Bone marrow (tissue), 2 donors: ENCODE measurements around the gene ADGRG3.
"Not testable (repeated sequence)": the region's sequence is repeated elsewhere in the genome, so short reads cannot be mapped to it uniquely, and the experiment has no call there.

ENCODE experiments used
- DNase-seq, 2 donors: peaks; one replicate each; lab custom pipeline; 2025; lab: John Stamatoyannopoulos, UW

Gene ADGRG3

DNA sequence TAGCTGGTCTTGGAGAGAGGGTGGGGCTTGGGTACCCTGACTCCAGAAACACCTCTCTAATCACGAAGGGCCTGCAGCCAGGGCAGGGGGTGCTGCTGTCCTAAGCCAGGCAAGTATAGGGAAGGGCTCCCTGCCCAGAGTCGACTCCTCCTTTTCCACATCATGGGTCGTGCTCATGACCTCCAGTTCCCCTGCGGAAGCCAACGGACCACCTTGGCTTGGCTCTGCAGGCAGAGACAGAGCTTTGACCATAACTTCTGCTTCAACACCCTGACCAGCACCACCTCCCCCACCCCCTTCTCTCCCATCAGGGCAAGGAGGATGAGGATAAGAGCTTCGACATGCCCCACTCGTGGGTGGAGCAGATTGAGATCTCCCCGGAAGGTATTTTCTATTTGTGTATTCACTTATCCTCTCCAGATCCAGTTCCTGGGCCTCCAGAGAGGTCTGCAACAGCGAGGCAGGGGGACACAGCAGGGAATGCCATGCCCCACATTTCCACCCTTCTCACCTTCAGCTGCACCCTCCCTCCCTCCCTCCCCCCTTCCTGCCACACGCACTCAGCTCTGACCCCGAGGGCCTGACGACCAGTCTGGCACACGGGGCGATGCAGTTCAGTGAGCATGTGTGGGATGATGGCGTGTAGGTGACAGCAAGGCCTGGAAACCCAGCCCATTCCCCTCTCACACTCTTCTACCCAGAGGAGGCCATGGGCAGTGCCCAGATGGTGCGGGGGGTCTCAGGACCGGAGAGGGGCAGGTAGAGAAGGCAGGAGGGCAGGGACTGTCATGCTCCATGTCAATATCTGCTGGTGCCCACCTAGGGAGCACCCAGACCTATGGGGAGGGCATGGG is 53.5 kb downstream of the ADGRG3 start:
- DNase-seq, result no peak

DNA sequence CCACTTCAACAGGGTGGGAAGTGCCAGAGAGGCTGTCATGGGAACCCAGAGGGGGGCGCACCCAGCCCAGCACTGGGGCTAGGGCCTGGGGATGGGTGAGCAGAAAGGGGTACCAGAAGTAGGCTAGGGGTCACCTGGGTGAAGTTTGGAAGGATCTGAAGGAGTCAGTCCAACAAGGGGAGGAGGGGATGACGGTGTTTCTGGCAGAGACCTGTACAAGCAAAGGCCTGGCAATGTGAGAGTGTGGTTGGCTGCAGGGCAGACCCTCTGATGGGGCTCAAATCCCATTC is 54.0 kb downstream of the ADGRG3 start:
- DNase-seq, result no peak

DNA sequence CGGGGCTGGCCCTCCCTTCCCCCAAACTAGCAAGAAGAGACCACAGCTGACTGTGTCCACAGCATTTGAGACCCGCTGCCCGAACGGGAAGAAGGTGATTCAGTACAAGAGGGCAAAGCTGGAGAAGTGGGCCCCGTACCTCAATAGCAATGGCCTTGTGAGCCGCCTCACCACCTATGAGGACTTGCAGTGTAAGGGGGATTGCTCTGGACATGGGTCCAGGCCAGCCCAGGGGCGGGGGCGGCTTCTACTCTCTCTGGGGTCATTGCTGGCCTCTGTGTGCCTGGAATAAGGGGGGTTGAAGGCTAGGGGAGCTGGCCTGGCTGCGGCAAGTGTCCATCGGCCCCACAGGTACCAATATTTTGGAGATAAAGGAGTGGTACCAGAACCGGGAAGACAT is 54.5 kb downstream of the ADGRG3 start:
- DNase-seq, result no peak

DNA sequence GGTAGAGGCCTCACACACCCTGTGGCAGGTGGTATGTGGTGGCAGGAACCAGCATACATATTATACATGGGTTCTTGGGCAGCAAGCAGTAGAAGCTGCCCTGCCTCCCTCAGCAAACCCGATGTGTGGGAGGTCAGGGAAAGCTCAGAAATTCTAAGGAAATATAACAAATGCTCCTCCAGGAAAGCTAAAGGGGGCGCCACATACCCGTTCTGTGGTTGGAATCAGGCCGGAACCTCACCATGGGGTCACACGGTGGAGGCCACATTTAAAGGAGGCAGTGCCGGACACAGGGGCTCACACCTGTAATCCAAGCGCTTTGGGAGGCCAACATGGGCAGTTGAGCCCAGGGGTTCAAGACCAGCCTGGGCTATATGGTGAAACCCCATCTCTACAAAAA is 55.1 kb downstream of the ADGRG3 start:
- no peak for DNase-seq

DNA sequence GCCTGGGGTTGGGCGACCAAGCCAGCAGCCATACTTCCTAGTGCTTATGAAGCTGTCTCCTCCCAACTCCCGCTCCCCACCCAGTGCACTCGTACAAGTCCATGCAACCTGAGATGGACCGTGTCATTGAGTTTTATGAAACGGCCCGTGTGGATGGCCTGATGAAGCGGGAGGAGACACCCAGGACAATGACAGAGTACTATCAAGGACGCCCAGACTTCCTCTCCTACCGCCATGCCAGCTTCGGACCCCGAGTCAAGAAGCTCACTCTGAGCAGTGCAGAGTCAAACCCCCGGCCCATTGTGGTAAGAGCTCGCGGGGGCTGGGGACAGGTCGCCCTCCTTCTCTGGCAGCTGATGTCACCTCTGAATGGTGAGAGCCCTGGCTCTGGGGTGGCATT is 56.4 kb downstream of the ADGRG3 start:
- DNase-seq, result no peak

DNA sequence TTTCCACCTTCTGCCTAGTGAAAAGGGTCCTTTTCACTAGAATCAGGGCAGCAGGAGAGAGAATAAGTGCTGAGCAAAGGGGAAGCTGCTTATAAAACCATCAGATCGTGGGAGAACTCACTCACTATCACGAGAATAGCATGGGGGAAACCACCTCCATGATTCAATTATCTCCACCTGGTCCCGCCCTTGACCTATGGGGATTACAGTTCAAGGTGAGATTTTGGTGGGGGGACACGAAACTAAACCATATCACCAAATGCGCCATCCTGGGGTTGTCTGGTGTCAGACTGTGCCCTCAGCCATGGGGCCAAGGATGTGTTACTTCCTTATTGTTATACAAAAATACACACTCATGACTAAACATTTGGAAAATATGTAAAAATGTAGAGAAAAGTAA is 57.0 kb downstream of the ADGRG3 start:
- DNase-seq, result no peak

DNA sequence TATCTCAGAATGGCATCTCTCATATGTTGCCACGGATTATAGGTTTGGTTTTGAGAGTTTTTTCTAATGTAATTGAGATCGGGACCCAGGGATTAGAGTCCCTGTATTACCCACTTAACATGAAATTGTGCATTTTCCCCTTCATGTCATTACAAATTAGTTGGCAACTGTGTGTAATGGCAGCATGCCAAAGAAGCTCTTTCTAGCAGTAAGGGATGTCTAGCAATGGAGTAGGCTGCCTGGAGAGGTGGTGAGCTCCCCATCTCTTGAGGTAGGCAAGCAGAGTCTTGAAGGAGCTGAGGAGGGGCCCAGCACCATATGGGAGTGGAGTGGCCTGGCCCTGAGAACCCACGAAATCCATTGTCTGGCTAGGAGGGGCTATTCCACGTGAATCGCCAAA is 57.4 kb downstream of the ADGRG3 start:
- no peak for DNase-seq

DNA sequence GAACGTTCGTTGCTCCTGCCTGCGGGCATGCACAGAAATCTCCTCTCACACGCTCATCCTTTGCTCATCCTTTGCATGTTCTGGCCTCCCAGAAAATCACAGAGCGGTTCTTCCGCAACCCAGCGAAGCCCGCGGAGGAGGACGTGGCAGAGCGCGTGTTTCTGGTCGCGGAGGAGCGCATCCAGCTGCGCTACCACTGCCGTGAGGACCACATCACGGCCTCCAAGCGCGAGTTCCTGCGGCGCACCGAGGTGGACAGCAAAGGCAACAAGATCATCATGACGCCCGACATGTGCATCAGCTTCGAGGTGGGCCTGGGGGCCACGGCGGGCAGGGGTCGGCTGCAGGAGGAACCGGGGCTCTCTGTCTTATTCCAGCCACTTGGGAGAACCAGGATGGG is 57.9 kb downstream of the ADGRG3 start:
- DNase-seq, result no peak

DNA sequence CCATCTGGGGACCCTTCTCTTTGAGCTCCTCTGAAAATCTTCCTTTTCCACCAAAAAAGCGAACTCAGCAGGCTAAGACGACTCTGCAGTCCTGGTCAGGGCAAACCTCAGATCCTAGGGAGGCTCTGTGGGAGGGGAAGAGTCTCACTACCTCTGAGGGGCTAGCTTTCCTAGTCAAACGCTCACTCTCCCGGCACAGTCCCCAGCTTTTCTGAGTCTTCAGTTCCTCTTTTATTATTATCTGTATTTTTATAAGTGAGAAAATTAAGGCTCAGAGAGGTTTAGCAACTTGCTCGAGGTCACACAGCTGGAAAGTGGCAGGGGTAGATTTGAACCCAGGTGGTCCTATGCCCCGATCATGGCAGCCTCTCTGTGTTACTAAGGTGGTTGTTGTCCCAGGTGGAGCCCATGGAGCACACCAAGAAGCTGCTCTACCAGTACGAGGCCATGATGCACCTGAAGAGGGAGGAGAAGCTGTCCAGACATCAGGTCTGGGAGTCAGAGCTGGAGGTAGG is 58.4 kb downstream of the ADGRG3 start:
- DNase-seq, result no peak

DNA sequence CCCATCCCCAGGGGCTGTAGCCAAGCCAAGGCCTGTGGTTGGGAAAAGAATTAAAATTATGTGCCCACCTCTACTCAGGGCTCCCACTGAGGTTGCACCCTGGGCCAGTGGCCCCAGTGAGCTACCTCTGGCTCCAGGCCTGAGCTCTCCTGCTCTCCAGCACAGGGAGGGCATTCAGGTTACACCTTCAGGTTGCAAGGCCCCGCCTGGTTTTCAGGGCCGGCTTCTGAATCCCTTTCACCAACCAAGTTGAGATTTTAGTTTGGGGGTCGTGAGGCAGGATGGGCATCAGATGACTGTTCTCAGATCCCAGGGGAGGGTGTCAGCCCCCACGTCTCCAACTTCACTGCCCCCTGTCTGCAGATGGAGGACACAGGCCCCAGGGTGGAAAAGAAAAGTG is 59.5 kb downstream of the ADGRG3 start:
- DNase-seq, result no peak

DNA sequence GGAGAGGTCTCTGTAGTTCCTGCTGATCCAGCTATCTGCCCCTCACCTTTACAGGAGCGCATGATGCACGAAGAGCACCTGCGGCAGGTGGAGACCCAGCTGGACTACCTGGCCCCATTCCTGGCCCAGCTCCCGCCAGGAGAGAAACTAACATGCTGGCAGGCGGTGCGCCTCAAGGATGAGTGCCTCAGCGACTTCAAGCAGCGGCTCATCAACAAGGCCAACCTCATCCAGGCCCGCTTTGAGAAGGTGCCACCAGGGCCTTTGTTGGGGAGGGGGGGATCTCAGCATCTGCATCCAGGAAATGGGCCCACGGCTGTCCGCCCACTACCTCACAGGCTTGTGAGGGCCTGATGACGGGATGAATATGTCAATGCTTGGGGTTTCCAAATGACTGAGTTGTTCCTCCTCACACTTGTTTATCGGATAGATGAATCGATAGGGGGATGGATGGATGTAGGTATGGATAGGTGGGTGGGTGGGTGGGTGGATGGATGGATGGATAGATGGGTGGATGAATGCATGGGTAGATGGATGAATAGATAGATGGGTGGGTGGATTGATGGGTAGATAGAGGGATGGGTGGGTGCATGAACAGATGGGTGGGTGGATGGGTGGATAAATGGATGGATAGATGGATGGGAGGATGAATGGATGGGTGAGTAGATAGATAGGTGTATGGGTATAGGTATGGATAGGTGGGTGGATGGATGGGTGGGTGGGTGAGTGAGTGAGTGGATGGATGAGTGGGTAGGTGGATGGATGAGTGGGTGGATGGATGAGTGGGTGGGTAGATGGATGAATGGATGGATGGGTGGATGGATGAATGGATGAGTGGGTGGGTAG is 60.5 kb downstream of the ADGRG3 start:
- no peak for DNase-seq

DNA sequence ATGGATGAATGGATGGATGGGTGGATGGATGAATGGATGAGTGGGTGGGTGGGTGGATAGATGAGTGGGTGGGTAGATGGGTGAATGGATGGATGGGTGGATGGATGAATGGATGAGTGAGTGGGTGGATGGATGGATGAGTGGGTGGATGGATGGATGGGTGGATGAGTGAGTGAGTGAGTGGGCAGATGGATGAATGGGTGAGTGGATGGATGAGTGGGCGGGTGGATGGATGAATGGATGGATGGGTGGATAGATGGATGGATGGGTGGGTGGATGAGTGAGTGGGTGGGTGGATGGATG is 61.0 kb downstream of the ADGRG3 start:
- no peak for DNase-seq

DNA sequence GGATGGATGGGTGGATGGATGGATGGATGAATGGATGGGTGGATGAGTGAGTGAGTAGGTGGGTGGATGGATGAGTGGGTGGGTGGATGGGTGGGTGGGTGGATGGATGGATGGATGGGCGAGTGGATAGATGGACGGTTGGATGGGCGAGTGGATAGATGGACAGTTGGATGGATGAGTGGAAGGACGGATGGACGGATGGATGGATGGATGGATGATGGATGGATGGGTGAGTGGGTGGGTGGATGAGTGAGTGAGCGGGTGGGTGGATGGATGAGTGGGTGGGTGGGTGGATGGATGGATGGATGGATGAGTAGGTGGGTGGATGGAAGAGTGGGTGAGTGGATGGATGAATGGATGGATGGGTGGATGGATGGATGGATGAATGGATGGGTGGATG is 61.7 kb downstream of the ADGRG3 start:
- not testable (repeated sequence) for DNase-seq

DNA sequence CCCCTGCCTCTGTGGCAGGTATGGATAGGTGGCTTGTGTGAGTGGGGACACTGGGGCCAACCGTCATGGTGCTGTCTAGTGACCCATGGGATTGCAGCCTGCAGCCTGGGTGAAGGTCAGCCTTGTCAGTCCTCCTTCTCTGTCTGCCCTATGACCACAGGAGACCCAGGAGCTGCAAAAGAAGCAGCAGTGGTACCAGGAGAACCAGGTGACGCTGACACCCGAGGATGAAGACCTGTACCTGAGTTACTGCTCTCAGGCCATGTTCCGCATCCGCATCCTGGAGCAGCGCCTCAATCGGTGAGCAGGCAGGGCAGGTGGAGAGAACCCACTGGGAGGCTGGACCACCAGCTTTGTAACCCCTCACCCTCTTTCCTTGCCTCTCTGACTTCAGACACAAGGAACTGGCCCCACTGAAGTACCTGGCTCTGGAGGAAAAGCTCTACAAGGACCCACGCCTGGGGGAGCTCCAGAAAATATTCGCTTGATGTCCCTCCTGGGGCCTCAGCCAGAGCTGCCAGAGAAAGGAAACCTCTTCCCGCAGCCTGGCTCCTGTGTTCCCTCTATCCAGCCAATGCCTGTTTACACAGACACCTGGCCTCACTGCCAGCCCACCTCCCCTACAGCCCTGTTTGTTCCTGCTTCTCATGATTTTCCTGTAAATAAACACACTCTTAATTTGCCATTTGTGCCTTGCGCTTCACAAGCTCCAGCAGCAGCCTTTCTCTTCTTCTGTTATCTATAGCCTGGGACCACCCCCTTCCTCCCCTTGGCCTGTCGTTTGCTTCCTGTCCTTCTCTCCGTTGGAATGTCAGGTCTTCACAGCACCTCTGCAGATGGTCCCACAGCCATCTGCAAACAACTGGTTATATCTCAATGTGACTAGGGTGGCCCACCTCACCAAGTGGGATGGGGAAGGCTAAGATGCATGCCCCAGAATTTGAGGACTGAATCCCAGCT is 62.9 kb downstream of the ADGRG3 start:
- DNase-seq, result no peak

DNA sequence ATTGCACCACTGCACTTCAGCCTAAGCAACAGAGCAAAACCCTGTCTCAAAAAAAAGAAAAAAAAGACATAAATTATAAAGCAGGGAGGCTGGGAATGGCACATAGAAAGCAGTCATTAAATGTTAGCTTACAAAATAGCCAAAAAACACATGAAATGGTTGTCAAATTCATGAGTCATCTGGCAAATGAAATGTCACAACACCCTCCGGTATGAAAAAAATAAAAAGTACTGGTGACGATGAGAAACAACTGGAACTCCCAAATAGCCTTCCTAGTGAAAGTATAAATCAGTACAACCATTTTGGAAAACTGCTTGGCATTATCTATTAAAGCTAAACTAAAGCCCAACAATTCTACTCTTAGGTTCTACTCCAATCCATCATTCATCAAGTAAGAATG is 63.9 kb downstream of the ADGRG3 start:
- DNase-seq, result peak in 1 of 2 donors; percentile 14

DNA sequence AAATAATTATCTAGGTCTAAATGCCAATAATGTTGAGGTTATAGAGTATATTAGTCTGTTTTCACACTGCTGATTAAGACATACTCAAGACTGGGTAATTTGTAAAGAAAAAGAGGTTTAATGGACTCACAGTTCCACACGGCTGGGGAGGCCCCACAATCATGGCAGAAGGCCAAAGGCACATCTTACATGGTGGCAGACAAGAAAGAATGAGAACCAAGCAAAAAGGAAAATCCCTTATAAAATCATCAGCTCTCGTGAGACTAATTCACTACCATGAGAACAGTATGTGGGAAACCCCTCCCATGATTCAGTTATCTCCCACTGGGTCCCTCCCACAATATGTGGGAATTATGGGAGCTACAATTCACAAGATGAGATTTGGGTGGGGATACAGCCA is 64.6 kb downstream of the ADGRG3 start:
- DNase-seq, result no peak

DNA sequence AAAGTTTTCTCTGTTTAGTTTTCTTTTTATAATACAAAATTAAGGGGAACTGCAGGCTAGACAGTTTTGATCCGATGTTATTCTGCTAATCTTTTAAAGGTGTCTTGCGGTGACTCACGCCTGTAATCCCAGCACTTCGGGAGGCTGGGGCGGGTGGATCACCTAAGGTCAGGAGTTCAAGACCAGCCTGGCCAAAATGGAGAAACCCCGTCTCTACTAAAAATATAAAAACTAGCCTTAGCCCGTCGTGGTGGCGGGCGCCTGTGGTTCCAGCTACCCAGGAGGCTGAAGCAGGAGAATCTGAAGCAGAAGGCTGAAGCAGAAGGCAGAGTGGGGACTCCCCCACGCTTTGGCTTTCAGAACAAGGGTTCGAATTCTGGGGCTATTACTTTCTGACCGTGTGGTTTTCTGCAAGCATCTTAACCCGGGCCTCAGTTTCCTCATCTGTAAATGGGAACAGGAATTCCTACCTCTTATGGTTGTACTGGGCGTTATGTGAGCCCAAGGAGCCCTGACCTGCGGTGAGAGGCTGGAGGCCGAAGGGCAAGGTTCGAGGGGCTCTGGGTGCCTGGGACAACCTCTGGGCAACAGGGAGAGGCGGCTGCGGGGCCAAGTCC is 66.3 kb downstream of the ADGRG3 start:
- no peak for DNase-seq

DNA sequence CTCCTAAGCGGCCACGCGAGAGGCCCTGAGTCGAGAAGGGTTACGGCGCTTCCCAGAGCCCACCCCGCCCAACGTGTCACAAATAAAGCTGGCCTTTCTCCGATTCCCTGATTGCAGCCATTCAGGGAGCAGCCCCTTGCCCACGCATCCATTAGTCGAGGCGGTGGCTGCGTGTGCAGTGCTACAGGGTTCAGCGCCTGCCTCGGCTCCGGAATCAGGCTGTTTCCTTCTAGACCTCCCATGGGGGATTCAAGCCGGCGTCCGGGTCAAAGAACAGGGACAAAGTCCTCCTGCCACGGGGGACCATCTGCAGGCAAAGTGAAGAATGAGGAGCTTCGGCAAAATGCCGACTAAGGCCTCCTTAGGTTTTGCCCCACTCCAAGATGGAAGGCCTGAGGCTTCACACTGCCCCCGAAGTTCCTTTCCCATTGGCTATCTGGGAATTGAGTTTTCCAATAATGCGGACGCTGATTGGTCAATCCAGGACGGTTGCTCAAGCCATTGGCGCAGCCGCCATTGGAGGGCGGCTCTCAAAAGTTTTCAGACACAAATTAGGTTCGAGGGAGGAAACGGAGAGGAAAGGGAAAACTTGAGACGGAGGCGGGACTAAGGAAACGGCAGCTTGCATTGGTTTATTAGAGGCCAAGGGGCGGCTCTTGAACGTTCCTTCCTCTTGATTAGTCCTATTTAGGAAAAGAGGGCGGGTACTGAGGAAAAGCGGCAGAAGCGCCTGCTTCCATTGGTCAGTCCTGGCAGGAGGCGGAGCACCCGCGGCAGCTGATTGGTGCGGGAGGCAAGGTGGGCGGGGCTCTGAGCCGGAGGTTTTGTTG is 67.0 kb downstream of the ADGRG3 start:
- DNase-seq, result peak; percentile 84 to 100

DNA sequence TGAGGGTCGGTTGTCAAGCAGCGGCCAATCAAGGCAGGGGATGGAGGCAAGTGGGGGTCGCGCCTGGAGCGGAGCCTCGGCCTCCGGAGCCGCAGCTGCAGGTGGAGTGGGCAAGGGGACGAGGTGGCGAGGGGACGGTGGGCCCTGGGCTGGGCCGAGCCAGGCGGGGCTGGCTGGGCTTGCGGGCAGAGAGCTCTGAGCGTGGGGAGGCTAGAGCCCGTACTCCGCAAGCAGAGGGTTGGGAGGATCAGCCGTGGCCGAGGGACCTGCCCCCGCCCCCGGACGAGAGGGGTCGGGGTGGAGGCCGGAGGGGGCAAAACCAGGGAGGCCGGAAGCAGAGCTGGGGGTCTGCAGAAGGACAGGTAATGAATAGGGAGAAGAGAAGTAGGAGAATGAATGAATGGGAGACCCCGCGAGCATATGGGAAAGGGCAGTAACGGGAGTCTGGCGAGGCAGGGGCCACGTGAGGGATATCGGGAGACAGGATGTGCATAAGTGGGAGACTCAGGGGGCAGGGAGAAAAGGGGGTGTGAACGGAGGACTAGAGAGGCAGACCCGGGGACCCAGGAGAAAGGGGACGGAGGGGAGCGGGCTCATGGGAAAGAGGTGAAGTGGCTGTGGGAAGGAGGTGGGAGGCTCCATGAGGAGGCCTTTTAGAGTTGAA is 67.8 kb downstream of the ADGRG3 start, which contains the start of gene KATNB1:
TSS of gene KATNB1 (plus strand) at position 16 of the 664 bp plus-strand sequence. CDS start 1,474 bp downstream, outside the sequence.
- DNase-seq, result no peak
